PC-9 (cell line): ENCODE results near the gene ZNF516.

ENCODE experiments used
- EZH2 ChIP-seq: fragments of 200-600 bp; sonication (generic); IDR thresholded peaks from 2 replicates; pipeline ENCODE4 v1.8.0; 2017; ENCODE audit warnings: antibody characterized with exemption, low read depth
- TF ChIP-seq, protein P1 (sequence below): fragments of 200-600 bp; sonication (generic); conservative IDR thresholded peaks from 2 replicates; pipeline ENCODE4 v1.6.1; 2017; ENCODE audit warnings: mixed run types, antibody characterized with exemption, mild to moderate bottlenecking, moderate library complexity

DNA sequence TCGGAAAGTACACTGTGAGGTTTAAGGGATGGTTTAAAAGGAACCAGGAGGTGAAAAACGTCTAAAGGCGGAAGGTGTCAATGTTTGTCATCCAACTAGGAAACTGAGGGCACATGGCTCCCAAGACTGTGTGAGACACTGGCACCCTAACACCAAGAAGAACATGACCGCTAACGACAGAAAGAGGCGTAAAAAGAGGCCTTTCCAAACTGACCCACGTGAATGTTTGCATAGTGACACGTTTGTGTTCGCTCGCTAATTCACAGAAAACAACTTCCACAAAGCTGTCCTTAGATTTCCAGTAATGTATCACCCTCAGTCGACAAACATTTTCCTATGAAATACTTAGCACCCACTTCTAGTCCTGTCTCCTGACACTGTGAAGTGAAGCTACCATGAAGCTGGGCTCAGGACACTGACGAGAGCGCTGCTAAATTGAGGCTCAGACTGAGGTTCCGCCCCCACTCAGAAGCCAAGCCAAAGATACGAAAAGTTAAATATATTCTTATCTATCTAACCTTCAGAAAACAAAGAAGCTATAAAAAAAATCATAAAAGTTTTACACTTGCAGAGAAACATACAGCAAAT is 86.5 kb downstream of the ZNF516 start:
- TF ChIP-seq, protein P1, sequence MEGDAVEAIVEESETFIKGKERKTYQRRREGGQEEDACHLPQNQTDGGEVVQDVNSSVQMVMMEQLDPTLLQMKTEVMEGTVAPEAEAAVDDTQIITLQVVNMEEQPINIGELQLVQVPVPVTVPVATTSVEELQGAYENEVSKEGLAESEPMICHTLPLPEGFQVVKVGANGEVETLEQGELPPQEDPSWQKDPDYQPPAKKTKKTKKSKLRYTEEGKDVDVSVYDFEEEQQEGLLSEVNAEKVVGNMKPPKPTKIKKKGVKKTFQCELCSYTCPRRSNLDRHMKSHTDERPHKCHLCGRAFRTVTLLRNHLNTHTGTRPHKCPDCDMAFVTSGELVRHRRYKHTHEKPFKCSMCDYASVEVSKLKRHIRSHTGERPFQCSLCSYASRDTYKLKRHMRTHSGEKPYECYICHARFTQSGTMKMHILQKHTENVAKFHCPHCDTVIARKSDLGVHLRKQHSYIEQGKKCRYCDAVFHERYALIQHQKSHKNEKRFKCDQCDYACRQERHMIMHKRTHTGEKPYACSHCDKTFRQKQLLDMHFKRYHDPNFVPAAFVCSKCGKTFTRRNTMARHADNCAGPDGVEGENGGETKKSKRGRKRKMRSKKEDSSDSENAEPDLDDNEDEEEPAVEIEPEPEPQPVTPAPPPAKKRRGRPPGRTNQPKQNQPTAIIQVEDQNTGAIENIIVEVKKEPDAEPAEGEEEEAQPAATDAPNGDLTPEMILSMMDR: no peak
- no peak for TF ChIP-seq EZH2
